HepG2 (cell line): ENCODE data around the gene DDX54. TPM values are rescaled to one million over a fixed set of nuclear protein-coding genes. Genes with fewer than 3 reads are reported as not detected.
A peak's percentile ranks its signal among the peaks of the same experiment; 100 is the strongest.

ENCODE experiments used
- ARNT2 ChIP-seq: sonication (generic); formaldehyde crosslinking; IDR thresholded peaks from 2 replicates; pipeline ENCODE4 v1.8.0; 2022; ENCODE audit warnings: mild to moderate bottlenecking, low read depth, missing genetic modification reagents, moderate library complexity
- ESRRA ChIP-seq: sonication (generic); formaldehyde crosslinking; IDR thresholded peaks from 2 replicates; pipeline ENCODE4 v1.5.1; 2020; ENCODE audit warnings: mild to moderate bottlenecking, low read depth, missing genetic modification reagents
- GABPB1 ChIP-seq: IDR thresholded peaks from 2 replicates; pipeline ENCODE4 v1.6.1; 2016; ENCODE audit warnings: mild to moderate bottlenecking, missing genetic modification reagents, moderate library complexity, missing compliant biosample characterization
- HNF4A ChIP-seq: sonication (generic); formaldehyde crosslinking; IDR thresholded peaks from 2 replicates; pipeline ENCODE4 v1.4.0; 2020; ENCODE audit warnings: missing genetic modification reagents
- HNRNPK ChIP-seq: fragments of 200-400 bp; formaldehyde crosslinking; IDR thresholded peaks from 2 replicates; pipeline ENCODE4 v1.6.1; 2018; ENCODE audit warnings: low read length, low read depth, moderate library complexity, mild to moderate bottlenecking; ENCODE audit not compliant: poor library complexity, severe bottlenecking
- MEF2D ChIP-seq: sonication (generic); formaldehyde crosslinking; IDR thresholded peaks from 2 replicates; pipeline ENCODE4 v1.5.1; 2020; ENCODE audit warnings: mild to moderate bottlenecking, missing genetic modification reagents
- SPEN ChIP-seq: sonication (generic); formaldehyde crosslinking; IDR thresholded peaks from 2 replicates; pipeline ENCODE4 v1.5.1; 2020; ENCODE audit warnings: low read depth, mild to moderate bottlenecking, missing genetic modification reagents
- ZBTB7A ChIP-seq: sonication (generic); formaldehyde crosslinking; IDR thresholded peaks from 2 replicates; pipeline ENCODE4 v1.8.0; 2022; ENCODE audit warnings: mild to moderate bottlenecking, missing genetic modification reagents
- ZFY ChIP-seq: sonication (generic); formaldehyde crosslinking; IDR thresholded peaks from 2 replicates; pipeline ENCODE4 v1.4.0; 2020; ENCODE audit warnings: missing genetic modification reagents
- ZNF614 ChIP-seq: IDR thresholded peaks from 2 replicates; pipeline ENCODE4 v1.6.1; 2018; ENCODE audit warnings: missing biosample characterization, missing genetic modification reagents, inconsistent platforms, borderline replicate concordance
- ZNF777 ChIP-seq: sonication (generic); formaldehyde crosslinking; IDR thresholded peaks from 2 replicates; pipeline ENCODE4 v1.4.0; 2020; ENCODE audit warnings: missing genetic modification reagents
- polyA plus RNA-seq, 8 experiments: library from polyadenylated mRNA; depleted of rRNA in 3 of 8; stranded (reverse) in 7 of 8; unstranded in 1 of 8; fragments of >200 nt; fragmentation: Illumina TruSeq in 4 of 8; extraction: Trizol in 4 of 8; gene quantifications; 2 replicates each; pipeline versions ENCODE4 v1.2.1 to v1.2.3, GENCODE V29; 2011 to 2016; ENCODE audit warnings: low read depth in 4 of 8, missing spikeins in 1 of 8, mixed read lengths in 1 of 8; ENCODE audit not compliant: insufficient read depth in 1 of 8
- total RNA-seq, 5 experiments: library from RNA; depleted of rRNA; stranded (reverse); fragments of >200 nt; fragmentation: Illumina TruSeq; extraction: Trizol; gene quantifications; 2 replicates each; pipeline ENCODE4 v1.2.3, GENCODE V29; 2016; ENCODE audit warnings: low read depth in 1 of 5
- TF ChIP-seq, protein P1 (sequence below): IDR thresholded peaks from 2 replicates; pipeline ENCODE4 v1.6.1; 2016
- TF ChIP-seq, protein P2 (sequence below): sonication (generic); formaldehyde crosslinking; conservative IDR thresholded peaks from 2 replicates; pipeline ENCODE4 v1.4.0; 2020; ENCODE audit warnings: mild to moderate bottlenecking, missing genetic modification reagents, moderate library complexity
- TF ChIP-seq, protein P3 (sequence below): IDR thresholded peaks from 2 replicates; pipeline ENCODE4 v1.6.1; 2012; ENCODE audit warnings: inconsistent platforms
- TF ChIP-seq, protein P4 (sequence below): sonication (generic); formaldehyde crosslinking; conservative IDR thresholded peaks from 2 replicates; pipeline ENCODE4 v1.8.0; 2022; ENCODE audit warnings: mild to moderate bottlenecking, moderate library complexity, missing genetic modification reagents
- TF ChIP-seq, protein P5 (sequence below): sonication (generic); formaldehyde crosslinking; IDR thresholded peaks from 2 replicates; pipeline ENCODE4 v1.5.0; 2020; ENCODE audit warnings: missing genetic modification reagents
- TF ChIP-seq, protein P6 (sequence below): sonication (generic); formaldehyde crosslinking; IDR thresholded peaks from 2 replicates; pipeline ENCODE4 v1.5.1; 2020; ENCODE audit warnings: mild to moderate bottlenecking, missing genetic modification reagents, moderate library complexity

Gene DDX54
- total and polyA plus RNA-seq, 2 of the 13 experiments (the other 11 are each of a cell fraction or from before 2014, with no cell fraction given) = 59.7 to 61.1 TPM

DNA sequence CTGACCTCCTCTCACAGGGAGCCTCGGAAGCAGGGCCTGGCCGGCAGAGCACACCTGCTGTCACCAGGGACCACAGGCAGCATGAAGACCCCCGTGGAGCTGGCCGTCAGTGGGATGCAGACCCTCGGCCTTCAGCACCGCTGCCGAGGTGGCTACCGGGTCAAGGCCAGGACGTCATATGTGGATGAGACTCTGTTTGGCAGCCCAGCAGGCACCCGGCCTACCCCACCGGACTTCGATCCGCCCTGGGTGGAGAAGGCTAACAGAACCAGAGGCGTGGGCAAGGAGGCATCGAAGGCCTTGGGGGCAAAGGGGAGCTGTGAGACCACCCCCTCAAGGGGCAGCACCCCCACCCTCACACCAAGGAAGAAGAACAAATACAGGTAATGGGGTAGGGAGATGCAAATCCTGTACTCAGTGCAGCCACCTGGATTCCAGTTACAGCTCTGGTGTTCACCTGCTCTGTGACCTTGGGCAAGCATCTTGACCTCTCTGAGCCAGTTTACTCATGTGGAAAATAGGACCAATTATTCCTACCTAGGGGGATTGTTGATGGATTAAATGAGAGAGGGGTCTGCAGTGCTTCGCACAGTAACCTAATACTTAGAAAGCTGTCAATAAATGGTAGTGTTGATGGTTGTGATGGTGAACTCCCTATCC, 1.5 kb upstream of the DDX54 start (continued):
- TF ChIP-seq MEF2D (CRISPR knock-in tag) = 0 out of 2 replicates have a peak, but pooled peaks have one; percentile 24
- TF ChIP-seq, protein P1, sequence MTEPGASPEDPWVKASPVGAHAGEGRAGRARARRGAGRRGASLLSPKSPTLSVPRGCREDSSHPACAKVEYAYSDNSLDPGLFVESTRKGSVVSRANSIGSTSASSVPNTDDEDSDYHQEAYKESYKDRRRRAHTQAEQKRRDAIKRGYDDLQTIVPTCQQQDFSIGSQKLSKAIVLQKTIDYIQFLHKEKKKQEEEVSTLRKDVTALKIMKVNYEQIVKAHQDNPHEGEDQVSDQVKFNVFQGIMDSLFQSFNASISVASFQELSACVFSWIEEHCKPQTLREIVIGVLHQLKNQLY = no peak
- no peak for TF ChIP-seq ARNT2 (CRISPR knock-in tag)
- TF ChIP-seq ZNF614 (CRISPR knock-in tag) = no peak
- TF ChIP-seq, protein P2, sequence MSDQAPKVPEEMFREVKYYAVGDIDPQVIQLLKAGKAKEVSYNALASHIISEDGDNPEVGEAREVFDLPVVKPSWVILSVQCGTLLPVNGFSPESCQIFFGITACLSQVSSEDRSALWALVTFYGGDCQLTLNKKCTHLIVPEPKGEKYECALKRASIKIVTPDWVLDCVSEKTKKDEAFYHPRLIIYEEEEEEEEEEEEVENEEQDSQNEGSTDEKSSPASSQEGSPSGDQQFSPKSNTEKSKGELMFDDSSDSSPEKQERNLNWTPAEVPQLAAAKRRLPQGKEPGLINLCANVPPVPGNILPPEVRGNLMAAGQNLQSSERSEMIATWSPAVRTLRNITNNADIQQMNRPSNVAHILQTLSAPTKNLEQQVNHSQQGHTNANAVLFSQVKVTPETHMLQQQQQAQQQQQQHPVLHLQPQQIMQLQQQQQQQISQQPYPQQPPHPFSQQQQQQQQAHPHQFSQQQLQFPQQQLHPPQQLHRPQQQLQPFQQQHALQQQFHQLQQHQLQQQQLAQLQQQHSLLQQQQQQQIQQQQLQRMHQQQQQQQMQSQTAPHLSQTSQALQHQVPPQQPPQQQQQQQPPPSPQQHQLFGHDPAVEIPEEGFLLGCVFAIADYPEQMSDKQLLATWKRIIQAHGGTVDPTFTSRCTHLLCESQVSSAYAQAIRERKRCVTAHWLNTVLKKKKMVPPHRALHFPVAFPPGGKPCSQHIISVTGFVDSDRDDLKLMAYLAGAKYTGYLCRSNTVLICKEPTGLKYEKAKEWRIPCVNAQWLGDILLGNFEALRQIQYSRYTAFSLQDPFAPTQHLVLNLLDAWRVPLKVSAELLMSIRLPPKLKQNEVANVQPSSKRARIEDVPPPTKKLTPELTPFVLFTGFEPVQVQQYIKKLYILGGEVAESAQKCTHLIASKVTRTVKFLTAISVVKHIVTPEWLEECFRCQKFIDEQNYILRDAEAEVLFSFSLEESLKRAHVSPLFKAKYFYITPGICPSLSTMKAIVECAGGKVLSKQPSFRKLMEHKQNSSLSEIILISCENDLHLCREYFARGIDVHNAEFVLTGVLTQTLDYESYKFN = peak; percentile 36; the same call in 1 of the 2 replicates
- TF ChIP-seq HNRNPK = no peak
- TF ChIP-seq HNF4A = peak; percentile 56
- TF ChIP-seq, protein P3, sequence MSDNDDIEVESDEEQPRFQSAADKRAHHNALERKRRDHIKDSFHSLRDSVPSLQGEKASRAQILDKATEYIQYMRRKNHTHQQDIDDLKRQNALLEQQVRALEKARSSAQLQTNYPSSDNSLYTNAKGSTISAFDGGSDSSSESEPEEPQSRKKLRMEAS = peak; percentile 32; the same call in 1 of the 2 replicates
- TF ChIP-seq GABPB1 (CRISPR knock-in tag) = peak; percentile 27; the same call in 1 of the 2 replicates
- TF ChIP-seq, protein P4, sequence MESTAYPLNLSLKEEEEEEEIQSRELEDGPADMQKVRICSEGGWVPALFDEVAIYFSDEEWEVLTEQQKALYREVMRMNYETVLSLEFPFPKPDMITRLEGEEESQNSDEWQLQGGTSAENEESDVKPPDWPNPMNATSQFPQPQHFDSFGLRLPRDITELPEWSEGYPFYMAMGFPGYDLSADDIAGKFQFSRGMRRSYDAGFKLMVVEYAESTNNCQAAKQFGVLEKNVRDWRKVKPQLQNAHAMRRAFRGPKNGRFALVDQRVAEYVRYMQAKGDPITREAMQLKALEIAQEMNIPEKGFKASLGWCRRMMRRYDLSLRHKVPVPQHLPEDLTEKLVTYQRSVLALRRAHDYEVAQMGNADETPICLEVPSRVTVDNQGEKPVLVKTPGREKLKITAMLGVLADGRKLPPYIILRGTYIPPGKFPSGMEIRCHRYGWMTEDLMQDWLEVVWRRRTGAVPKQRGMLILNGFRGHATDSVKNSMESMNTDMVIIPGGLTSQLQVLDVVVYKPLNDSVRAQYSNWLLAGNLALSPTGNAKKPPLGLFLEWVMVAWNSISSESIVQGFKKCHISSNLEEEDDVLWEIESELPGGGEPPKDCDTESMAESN (CRISPR knock-in tag) = 0 out of 2 replicates have a peak, but pooled peaks have one; percentile 28
- TF ChIP-seq ZNF777 (CRISPR knock-in tag) = no peak
- TF ChIP-seq ZBTB7A = peak; percentile 82
- 0 out of 2 replicates have a peak, but pooled peaks have one; percentile 36 for TF ChIP-seq SPEN
- peak; percentile 44; the same call in 1 of the 2 replicates for TF ChIP-seq ESRRA (CRISPR knock-in tag)
- TF ChIP-seq, protein P5, sequence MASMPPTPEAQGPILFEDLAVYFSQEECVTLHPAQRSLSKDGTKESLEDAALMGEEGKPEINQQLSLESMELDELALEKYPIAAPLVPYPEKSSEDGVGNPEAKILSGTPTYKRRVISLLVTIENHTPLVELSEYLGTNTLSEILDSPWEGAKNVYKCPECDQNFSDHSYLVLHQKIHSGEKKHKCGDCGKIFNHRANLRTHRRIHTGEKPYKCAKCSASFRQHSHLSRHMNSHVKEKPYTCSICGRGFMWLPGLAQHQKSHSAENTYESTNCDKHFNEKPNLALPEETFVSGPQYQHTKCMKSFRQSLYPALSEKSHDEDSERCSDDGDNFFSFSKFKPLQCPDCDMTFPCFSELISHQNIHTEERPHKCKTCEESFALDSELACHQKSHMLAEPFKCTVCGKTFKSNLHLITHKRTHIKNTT (CRISPR knock-in tag) = no peak
- TF ChIP-seq ZFY = 0 out of 2 replicates have a peak, but pooled peaks have one; percentile 49
- TF ChIP-seq, protein P6, sequence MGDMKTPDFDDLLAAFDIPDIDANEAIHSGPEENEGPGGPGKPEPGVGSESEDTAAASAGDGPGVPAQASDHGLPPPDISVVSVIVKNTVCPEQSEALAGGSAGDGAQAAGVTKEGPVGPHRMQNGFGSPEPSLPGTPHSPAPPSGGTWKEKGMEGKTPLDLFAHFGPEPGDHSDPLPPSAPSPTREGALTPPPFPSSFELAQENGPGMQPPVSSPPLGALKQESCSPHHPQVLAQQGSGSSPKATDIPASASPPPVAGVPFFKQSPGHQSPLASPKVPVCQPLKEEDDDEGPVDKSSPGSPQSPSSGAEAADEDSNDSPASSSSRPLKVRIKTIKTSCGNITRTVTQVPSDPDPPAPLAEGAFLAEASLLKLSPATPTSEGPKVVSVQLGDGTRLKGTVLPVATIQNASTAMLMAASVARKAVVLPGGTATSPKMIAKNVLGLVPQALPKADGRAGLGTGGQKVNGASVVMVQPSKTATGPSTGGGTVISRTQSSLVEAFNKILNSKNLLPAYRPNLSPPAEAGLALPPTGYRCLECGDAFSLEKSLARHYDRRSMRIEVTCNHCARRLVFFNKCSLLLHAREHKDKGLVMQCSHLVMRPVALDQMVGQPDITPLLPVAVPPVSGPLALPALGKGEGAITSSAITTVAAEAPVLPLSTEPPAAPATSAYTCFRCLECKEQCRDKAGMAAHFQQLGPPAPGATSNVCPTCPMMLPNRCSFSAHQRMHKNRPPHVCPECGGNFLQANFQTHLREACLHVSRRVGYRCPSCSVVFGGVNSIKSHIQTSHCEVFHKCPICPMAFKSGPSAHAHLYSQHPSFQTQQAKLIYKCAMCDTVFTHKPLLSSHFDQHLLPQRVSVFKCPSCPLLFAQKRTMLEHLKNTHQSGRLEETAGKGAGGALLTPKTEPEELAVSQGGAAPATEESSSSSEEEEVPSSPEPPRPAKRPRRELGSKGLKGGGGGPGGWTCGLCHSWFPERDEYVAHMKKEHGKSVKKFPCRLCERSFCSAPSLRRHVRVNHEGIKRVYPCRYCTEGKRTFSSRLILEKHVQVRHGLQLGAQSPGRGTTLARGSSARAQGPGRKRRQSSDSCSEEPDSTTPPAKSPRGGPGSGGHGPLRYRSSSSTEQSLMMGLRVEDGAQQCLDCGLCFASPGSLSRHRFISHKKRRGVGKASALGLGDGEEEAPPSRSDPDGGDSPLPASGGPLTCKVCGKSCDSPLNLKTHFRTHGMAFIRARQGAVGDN (CRISPR knock-in tag) = peak; percentile 85
